ENCODE measurements around the gene DOCK2. TPM values are rescaled to one million over a fixed set of nuclear protein-coding genes. Genes with fewer than 3 reads are reported as not detected.

The DOCK2 gene
- total and polyA plus RNA-seq, 2 donors (not counting 3 experiments of a cell fraction or from before 2014, with no cell fraction given): 0.62 to 4.8 TPM

DNA sequence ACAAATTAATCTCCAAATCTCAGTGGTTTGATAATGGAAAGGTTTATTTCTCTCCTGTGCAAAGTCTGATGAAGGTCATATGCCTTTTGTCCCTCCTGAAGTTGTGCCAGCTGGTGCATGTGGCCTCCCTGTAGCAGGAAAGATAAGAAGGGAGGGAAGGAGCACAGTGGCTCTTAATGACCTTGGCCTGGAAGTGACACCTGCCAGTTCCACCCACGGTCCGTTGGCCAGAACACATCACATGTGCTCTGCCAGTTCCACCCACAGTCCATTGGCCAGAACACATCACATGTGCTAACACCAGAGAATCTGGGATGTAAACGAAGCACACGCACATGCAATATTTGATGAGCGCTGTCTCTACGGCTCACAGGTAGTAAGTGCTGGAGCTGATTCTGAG lies 130.9 kb downstream of the DOCK2 start:
- H3K27ac ChIP-seq (ENCODE audit: insufficient read depth, low read depth, low read length): no peak overlapping the region
- TF ChIP-seq, protein P1, sequence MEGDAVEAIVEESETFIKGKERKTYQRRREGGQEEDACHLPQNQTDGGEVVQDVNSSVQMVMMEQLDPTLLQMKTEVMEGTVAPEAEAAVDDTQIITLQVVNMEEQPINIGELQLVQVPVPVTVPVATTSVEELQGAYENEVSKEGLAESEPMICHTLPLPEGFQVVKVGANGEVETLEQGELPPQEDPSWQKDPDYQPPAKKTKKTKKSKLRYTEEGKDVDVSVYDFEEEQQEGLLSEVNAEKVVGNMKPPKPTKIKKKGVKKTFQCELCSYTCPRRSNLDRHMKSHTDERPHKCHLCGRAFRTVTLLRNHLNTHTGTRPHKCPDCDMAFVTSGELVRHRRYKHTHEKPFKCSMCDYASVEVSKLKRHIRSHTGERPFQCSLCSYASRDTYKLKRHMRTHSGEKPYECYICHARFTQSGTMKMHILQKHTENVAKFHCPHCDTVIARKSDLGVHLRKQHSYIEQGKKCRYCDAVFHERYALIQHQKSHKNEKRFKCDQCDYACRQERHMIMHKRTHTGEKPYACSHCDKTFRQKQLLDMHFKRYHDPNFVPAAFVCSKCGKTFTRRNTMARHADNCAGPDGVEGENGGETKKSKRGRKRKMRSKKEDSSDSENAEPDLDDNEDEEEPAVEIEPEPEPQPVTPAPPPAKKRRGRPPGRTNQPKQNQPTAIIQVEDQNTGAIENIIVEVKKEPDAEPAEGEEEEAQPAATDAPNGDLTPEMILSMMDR (IDR thresholded peaks at IDR 0.05; ENCODE audit: extremely low read depth in 1 of 2, insufficient read depth in 1 of 2, low read depth in 1 of 2, low read length in 2 of 2): no peak
- TF ChIP-seq POLR2AphosphoS5 (IDR thresholded peaks at IDR 0.05; ENCODE audit: insufficient read depth, low read depth, low read length) (no peak), JUN (IDR thresholded peaks at IDR 0.05; ENCODE audit: borderline replicate concordance, insufficient read depth, insufficient read length, low read depth) (no peak), FOS (IDR thresholded peaks at IDR 0.05; ENCODE audit: borderline replicate concordance, insufficient read depth, low read length) (no peak), MYC (IDR thresholded peaks at IDR 0.05; ENCODE audit: low read depth, low read length) (no peak), GATA2 (IDR thresholded peaks at IDR 0.05; ENCODE audit: insufficient read depth, insufficient read length, low read depth, low read length) (no peak), POLR2A (IDR thresholded peaks at IDR 0.05; ENCODE audit: low read depth, low read length) (no peak)
- TF ChIP-seq, protein P2, sequence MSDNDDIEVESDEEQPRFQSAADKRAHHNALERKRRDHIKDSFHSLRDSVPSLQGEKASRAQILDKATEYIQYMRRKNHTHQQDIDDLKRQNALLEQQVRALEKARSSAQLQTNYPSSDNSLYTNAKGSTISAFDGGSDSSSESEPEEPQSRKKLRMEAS (IDR thresholded peaks at IDR 0.05; ENCODE audit: insufficient read depth, insufficient read length): no peak
- CTCF ChIA-PET: interaction anchor here (1.9 kb wide), 1 partner anchor 212 kb away, joined by 5 read pairs; the partner anchor contains the start of gene INSYN2B
- no peak overlapping the region for H3K4me2 ChIP-seq (ENCODE audit: insufficient read depth, low read length)
- H3K9ac ChIP-seq (replicated peaks; ENCODE audit: extremely low read depth, insufficient read depth, low read length): no peak overlapping the region
- H3K36me3 ChIP-seq (ENCODE audit: control insufficient read depth in 2 of 2, extremely low read depth in 1 of 2, insufficient read depth in 2 of 2, low read length in 2 of 2): no peaks in the 10 kb centered on the region
- no peaks in the 10 kb centered on the region for H3K4me1 ChIP-seq (ENCODE audit: control insufficient read depth, extremely low read depth, insufficient read depth, low read length)
- no peak overlapping the region for H3K4me3 ChIP-seq (replicated peaks in 1 of 3; ENCODE audit: insufficient read depth in 1 of 3, low read depth in 1 of 3, low read length in 3 of 3)
- BruUV-seq (replicated peaks): no TSS peak
- intact Hi-C loops (cut with micrococcal nuclease) (no loop called here), dilution Hi-C loops (cut with MboI; ENCODE audit: extremely low pct_ligation_motif_present, low sequenced_read_pairs) (no loop called here)
- no peaks in the 10 kb centered on the region for H3K9me1 ChIP-seq (replicated peaks; ENCODE audit: control insufficient read depth, extremely low read depth, insufficient read depth, low read length)
- no peaks in the 10 kb centered on the region for H4K20me1 ChIP-seq (replicated peaks; ENCODE audit: control insufficient read depth, extremely low read depth, insufficient read depth, low read length)
- no peaks in the 10 kb centered on the region for H3K79me2 ChIP-seq (ENCODE audit: control insufficient read depth, insufficient read depth, low read length)
- no peak overlapping the region for H2AFZ ChIP-seq (ENCODE audit: low read depth, low read length)
- no peaks in the 10 kb centered on the region for H3K27me3 ChIP-seq (ENCODE audit: control insufficient read depth in 2 of 2, insufficient read depth in 2 of 2, low read length in 2 of 2)
- DNase-seq (ENCODE audit: low read depth, low spot score) (no peak), FAIRE-seq (no peak)
- H3K9me3 ChIP-seq (replicated peaks; ENCODE audit: control insufficient read depth, insufficient read depth, low read length): no peaks in the 10 kb centered on the region
- POLR2A ChIA-PET: no interaction called here
